Activated CD8-positive, alpha-beta memory T cell treated with anti-CD3 and anti-CD28 coated beads, Interleukin-2, amount 50 U/mL, for 48 hours (primary cell): Measurements from ENCODE around the gene THBS4.

Experiments
- DNase-seq: peaks from one replicate; pipeline ENCODE4 v3.0.0-alpha.2; 2020

The THBS4 gene

GRCh38 chr5:80048084-80048780 is 13.1 kb downstream of the THBS4 start:
- no peak for DNase-seq

- DNase-seq, result no peak
Measured at GRCh38 chr5:80052464-80052863, 17.3 kb downstream of the THBS4 start.

GRCh38 chr5:80054682-80055081 is 19.5 kb downstream of the THBS4 start:
- no peak for DNase-seq

GRCh38 chr5:80055491-80056170 is 20.5 kb downstream of the THBS4 start:
- no peak for DNase-seq

GRCh38 chr5:80057099-80057498 is 22.0 kb downstream of the THBS4 start:
- no peak for DNase-seq

GRCh38 chr5:80057921-80058320 is 22.8 kb downstream of the THBS4 start:
- no peak for DNase-seq

- no peak for DNase-seq
Measured at GRCh38 chr5:80059354-80059980, 24.3 kb downstream of the THBS4 start.

- no peak for DNase-seq
Measured at GRCh38 chr5:80060966-80061365, 25.8 kb downstream of the THBS4 start.

GRCh38 chr5:80061547-80061946 is 26.4 kb downstream of the THBS4 start:
- DNase-seq, result no peak

- no peak for DNase-seq
Measured at GRCh38 chr5:80064124-80064523, 29.0 kb downstream of the THBS4 start.

- no peak for DNase-seq
Measured at GRCh38 chr5:80067016-80067415, 31.9 kb downstream of the THBS4 start.

GRCh38 chr5:80067531-80068245 is 32.5 kb downstream of the THBS4 start:
- DNase-seq, result no peak

- no peak for DNase-seq
Measured at GRCh38 chr5:80068246-80068636, 33.1 kb downstream of the THBS4 start.

- no peak for DNase-seq
Measured at GRCh38 chr5:80068775-80069174, 33.6 kb downstream of the THBS4 start.

- DNase-seq, result no peak
Measured at GRCh38 chr5:80069251-80069800, 34.2 kb downstream of the THBS4 start.

- DNase-seq, result no peak
Measured at GRCh38 chr5:80069918-80070318, 34.8 kb downstream of the THBS4 start.

- no peak for DNase-seq
Measured at GRCh38 chr5:80070338-80071056, 35.3 kb downstream of the THBS4 start.

- DNase-seq, result no peak
Measured at GRCh38 chr5:80071510-80072021, 36.4 kb downstream of the THBS4 start.

GRCh38 chr5:80072103-80073073 is 37.2 kb downstream of the THBS4 start:
- no peak for DNase-seq

- no peak for DNase-seq
Measured at GRCh38 chr5:80076131-80077050, 41.2 kb downstream of the THBS4 start.
